Middle frontal gyrus (tissue), 1 donor: ENCODE results near the gene ZNF710.

ENCODE experiments used
- DNase-seq: peaks from one replicate; pipeline ENCODE4 v3.0.0-alpha.2; 2015; ENCODE audit warnings: low spot score; ENCODE audit errors: extremely low spot score

The ZNF710 gene

DNA sequence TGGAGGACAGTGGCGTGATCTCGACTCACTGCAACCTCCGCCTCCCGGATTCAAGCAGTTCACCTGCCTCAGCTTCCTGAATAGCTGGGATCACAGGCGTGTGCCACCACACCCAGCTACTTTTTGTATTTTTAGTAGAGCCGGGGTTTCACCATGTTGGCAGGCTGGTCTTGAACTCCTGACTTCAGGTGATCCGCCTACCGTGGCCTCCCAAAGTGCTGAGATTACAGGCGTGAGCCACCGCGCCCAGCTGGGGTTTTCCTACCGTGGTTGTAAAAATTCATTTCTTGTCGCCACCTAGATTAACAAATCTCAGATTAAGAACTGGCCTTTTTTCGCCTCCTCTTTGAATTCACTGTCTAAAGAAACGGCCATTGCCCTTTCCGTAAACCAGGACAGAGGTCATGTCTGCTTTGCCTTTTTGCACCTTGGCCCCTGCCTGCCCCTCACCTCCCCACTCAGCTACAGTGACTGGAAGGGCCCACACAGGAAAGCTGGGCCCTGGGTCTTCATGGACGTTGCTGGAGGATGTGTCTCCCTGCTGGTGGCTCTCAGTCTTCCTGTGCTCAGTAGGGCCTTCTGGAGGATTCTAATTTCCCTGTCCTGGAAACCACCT, 17.2 kb downstream of the ZNF710 start:
- no peak for DNase-seq

DNA sequence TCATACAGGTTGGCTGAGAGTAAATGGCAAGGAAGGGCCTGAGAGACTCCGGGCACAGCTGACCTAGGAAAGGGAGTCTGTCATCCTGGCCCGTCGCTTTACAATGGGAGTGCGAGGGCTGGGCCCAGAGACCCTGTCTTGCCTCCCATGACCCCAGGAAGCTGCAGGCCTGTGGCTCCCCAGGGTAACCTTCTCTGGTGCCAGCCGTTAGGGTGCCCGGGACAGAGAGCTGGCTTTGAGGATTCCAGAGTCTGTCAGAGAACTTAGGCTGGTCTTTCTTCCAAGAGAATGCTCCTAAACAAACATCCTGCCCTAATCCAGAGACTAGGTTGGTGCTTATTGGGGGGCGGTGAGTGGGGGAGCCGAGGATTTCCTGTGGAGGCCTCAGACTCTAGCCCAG, 18.5 kb downstream of the ZNF710 start:
- DNase-seq, result no peak

DNA sequence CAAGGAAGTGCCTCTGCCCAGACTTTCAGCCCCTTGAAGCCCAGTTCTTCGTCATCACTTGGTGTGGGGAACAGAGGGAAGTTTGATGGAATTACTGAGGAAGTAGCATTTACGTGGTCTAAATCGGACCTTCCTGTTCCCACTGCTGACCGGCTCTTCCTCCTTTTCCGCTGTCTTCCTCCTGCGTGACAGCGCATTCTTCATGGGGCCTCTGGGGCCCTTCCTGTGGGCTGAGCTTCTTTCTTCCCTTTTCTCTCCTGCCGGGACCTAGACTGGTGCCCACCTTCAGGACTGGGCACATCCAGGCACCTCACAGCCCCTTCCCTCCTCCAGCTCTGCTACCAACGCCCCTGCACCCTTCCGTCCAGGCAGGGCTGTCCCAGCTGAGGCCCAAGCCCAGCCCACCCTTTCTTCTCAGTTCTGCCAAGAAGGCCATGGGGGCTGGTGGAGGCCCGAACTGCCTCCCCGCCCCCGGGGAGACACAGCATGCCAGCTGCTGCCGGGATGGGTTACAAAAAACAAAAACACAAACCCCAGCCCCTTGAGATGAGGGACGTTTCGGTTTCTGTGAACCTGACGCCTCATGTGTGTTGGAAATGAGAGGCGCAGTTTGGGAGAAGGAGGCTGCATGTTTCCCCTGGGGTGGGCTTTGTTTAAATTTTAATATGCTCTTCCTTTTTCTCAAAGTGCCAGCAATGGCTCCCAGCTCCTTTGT, 19.1 kb downstream of the ZNF710 start:
- no peak for DNase-seq

DNA sequence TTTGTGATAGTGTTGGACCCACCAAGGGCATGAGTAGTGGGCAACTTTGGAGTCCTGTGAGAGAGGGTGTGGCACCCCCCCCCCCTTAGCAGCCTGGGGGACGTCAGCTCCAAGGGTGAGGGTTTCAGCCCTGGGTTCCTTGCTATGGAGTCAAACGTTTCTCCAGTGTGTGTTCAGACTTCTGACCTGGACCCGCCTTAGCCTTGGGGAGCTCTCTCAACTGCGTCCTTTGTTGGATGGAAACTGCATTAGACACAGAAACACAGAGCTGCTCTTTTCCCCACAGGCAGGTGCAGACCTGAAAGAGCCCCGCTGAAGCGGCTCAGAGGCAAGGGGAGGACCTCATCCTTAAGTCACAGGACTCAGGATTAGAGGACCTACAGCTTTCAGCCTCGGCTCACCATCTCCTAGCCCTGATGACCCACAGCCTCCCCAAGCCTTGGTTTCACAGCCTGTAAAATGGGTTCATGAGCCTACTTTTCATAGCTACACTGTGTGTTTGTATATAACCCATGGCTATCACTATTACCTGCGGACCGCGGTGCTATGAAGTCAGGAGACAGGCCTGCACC, 19.9 kb downstream of the ZNF710 start:
- no peak for DNase-seq

DNA sequence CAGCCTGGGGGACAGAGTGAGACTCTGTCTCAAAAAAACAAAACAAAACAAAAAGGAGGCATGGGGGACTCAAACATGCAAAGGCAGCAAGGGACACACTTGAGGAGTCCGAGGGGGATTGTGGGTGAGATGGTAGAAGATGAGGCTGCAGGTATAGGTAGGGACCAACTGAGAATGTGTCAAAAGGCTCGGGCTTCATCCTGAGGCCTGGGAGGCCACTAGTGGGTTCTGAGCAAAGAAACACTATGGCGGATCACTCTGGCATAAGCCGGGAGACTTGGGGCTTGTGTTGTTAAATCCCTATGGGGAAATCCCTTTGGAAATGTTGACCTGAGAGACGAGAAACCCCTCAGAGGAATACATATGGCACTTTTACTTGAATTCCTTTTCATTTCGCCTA, 21.2 kb downstream of the ZNF710 start:
- no peak for DNase-seq

DNA sequence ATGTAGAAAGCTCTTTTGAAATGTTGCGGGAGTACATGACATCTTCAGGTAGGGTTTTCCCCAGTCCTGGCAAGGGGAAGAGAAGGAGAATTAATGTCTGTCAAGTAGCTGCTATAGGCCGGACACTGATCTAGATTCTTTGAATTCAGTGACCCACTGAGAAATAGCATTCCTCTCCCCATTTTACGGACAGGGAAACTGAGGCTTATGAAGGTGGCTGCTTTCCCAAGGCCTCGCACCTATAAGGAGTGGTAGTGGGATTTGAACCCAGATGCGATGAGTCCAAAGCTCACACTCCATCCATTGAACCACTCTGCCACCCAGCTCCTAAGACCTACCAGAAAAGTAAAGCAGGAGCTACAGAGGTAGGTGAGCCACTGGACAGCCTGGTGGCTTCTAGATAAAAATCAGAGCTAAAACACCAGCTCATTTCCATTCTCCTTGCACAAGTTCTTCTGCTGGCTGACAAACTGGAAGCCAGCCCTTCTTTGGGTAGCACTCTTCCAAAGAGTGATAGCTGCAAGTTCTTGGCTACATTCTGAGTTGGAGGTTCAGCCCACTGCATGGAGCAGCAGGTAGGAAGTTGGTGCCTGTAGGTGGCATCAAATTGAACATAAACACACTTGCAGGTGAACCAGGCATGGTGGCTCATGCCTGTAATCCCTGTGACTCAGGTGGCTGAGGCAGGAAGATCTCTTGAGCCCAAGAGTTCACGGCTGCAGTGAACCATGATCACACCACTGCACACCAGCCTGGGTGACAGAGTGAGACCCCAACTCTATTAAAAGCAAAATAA, 22.0 kb downstream of the ZNF710 start:
- no peak for DNase-seq

DNA sequence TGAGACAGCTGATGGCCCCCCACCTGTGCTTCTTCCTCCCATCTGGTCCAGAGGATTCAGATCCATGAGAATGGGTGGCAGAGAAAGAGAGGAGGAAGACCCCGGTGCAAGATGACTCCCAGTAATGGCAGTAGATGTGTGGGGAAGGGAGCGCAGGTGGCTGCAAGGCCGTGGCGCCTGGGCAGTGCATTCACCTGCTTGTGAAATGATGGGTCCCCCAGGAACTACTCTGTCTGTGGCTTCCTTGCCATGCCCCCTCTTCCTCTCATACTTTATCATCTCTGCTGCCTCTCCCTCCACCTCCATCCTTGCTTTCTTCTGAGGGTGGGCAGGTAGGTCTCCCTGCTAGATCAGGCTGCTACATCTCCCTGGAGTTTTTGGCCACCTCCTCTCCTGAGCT, 23.3 kb downstream of the ZNF710 start:
- DNase-seq, result no peak

DNA sequence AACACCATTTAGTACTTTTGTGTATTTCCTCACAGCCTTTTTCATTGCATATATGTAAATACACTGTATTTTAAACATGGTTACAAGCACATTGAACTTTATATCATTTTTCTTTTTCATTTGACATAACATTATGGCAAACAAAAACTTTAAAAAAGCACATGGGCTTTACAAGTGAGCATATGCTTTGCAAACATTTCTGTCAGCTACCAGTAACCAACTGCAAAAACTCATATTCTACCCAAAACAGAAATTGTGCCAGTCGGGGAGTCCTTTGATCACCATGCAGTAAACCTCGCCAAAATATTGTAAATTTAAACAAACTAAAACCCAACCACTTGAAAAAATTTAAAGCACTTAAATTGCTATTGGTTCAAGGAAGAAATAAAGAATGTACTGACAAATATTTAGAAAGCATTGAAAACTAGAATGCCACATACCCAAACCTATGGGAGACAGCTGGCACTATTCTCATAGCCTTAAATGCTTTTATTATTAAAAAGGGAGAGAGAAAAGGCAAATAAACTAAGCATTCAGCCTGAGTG, 24.4 kb downstream of the ZNF710 start:
- DNase-seq, result no peak

DNA sequence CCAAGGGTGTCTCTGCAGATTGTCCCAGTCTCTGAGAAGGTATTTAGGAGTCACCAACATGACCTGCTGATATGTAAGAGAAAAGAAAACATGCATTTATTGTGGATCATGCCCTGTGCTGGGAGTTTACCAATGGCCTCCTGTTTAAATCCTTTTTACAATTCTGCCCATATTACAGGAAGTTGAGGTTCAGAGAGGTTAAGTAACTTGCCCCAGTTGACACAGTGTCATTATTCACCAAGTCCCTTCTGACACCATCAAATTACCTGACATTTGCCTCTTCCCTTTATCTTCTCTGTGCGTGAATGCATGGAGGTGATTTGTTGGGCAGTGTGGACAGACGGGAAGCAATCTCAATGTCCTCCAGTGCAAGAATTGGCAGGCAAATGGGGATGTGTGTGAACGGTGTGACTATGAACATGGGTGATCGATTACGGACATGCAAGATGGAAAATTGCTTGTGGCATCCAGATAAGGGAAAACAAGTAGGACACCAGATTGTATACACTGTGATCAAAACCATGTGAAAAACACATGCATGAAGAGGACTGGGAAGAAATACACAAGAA, 27.3 kb downstream of the ZNF710 start:
- DNase-seq, result no peak

DNA sequence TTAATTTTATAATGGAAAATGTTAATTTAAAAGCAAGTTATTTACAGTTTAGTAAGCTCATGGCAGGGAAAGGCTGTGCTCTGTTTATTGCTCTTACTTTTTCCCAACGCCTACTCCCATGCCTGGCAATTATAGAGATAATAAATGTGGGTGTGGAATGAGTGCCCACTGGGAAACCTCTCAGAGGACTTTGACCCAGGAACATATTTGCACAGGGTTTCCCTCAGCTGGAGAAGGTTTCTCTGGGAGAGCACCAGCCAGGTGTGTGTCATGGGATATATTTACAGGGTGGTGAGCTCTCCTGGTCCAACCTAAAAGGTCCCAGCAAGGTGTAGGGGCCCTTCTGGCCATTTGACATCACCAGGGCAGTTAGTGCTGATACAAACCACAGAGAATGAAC, 27.9 kb downstream of the ZNF710 start:
- no peak for DNase-seq

DNA sequence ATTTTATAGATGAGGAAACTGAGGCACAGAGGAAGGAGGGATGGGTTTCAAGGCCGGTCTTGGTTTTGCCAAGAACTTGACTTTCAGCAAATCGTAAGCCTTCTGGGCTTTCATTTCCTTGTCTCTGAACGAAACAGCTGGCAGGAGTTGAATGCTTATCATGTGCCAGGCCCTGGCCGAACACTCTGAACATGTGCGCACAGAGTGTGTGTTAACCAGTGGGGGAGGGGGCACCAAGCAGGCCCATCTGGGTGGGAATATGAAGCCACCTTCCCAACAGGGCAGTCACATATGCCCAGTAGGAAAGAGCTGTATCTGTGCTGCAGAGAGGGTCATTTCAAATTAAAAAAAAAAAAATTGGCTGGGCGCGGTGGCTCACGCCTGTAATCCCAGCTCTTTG, 29.3 kb downstream of the ZNF710 start:
- DNase-seq, result no peak

DNA sequence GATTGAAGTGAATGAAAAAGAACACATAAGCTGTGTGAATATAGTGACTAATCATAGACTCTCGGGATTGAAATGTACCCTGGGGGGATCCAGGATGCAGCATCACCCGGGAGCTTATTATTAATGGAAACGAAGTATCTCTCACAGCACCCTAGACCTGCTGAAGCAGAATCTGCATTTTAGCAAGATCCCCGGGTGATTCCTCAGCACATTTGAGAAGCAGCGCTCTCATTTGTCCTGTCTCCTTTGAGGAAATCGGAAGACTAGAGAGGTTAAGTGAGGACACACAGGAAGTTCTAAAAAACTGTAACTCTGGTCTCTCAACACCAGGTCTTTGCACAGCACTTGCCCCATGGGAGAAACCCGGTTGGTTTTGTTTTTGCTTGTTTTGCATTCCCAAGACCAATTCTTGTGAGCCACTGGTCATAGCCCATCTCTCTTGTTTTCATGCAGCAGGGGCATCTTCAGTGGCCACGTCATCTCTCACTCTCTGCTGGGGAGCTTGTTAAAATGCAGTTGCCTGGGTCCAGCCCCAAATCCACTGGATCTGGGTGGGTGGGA, 30.2 kb downstream of the ZNF710 start:
- DNase-seq, result no peak

DNA sequence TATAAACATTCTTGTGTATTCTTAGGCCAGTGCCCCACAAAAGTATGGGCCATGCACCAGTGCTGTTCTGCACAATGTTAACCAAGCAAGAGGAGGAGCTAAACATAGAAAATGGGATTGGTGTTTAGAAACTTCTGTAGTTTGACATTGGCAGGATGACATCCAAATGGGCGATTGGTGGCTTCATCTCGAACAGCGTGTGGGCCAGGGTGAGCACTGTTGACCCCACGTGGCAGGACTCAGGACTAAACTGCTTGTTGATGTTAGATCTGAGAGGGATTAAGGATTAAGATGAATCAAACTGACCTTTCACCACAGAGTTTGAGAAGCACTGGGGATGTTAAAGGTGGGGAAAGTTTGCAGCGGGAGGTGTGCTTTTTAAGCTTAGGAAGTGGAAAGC, 31.9 kb downstream of the ZNF710 start:
- DNase-seq, result no peak

DNA sequence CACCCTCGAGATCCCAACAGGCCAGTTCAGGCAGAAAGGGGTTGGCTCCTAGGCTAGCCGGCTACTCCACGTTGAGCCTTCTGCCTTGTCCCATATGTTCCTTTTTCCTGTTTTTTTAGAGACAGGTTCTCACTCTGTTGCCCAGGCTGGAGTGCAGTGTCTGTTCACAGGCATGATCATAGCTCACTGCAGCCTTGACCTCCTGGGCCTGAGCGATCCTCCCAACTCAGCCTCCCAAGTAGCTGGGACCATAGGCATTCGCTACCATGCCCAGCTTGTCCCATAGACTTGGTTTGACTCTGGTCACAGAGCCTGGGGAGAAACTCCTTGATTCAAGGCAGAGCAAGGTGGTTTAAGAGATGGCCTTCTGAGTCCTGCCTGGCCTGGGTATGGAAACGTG, 32.3 kb downstream of the ZNF710 start:
- no peak for DNase-seq

DNA sequence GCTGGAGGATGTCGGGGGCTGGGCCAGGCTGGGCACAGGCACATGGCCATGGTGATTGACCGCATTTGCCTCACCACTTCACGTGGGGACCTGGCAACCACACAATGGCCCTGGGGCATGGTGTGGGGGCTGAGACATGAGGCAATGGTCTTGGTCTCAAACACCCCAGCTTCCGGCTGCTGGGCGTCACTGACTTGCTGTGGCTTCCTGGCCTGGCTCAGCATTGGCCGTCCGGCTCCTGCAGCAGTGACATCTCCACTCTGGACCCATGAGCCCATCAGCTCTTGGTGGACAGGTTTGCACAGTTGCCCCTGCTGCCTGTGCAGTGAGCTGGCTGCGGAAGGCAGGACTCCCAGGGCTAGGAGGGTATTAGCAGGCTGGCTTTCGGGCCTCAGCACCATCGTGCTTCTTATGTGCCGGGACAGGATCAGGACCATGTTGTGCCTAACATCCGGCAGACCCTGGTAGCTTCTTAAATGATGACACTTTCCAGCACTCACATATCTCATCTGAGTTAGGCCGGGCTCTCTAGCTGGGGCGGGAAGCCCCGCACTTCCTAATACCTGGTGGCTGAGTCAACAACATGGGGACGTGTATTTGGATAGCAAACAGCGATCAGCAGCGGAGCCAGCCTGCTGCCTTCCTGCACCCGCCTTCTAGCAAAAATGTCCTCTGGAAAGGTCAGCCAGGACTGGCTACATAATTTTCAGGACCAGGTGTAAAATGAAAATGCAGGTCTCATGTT, 34.1 kb downstream of the ZNF710 start:
- no peak for DNase-seq

DNA sequence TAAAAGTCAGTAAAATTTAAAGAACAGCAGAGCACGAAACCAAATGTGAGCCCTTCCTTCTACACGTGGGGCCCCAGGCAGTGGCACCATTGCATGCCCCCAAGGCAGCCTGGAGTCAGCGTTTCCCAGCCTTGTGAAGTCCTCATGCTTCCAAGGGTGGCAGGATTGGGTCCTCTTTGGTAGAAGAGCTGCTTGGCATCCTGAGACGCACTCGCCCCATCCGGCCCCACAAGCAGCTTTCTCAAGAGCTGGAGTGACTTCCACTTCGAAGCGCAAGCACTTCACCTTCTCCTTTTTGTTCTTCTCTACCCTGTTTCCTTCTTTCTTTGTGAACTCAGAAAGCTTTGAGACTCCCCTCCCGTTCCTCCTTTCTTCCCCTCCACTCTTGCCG, 34.7 kb downstream of the ZNF710 start:
- no peak for DNase-seq

DNA sequence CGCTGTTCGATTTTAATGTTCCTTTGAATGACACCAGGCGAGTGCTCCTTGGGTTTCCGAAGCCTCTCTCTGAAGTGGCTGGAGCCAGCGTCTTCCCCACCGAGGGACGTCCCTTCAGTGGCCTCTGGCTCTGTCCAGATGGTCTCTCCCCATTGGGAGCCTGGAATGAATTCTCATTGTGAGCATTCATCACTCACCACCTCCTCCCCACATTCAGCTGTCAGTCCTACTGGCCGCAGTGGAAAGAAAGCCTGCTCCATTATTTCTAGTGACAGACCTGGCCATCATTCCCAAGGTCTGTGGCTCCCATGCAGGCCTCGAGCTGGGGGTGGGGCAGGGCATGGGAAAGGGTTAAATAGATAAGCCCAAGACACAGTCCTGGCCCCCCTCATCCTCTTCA, 35.2 kb downstream of the ZNF710 start:
- no peak for DNase-seq

DNA sequence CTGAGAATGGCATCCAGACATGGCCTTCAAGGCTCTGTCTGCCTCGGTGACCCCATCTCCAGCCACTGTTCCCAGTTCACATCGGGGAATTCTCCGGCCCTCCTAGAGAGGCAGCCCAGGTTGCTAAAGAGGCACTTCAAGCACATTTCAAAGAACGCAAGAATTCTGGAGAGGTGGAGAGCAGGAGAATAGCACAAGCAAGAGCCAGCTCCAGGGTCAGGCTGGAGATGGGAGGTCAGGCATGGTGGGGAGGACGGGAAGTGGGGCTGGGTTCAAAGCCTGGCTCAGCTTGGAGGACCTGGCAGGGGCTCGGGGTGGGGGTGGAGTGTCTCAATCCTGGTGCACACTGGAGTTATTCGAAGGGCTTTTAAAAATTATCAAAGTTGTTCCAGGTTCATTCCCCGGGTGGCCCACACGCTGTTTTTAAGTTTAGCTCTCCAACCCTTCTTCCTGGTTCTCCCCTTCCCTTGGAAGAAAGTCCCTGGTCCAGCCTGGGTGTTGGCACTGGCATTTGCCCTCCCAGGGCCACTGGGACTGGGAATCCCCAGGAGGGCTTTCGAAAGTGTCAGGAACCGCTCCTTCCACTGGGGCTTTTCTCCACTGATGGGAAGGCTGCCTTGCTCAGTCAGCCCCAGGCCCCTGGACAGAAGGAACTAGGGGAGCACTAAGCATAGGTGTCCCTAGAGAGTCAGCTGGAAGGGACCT, 35.8 kb downstream of the ZNF710 start:
- DNase-seq, result no peak

DNA sequence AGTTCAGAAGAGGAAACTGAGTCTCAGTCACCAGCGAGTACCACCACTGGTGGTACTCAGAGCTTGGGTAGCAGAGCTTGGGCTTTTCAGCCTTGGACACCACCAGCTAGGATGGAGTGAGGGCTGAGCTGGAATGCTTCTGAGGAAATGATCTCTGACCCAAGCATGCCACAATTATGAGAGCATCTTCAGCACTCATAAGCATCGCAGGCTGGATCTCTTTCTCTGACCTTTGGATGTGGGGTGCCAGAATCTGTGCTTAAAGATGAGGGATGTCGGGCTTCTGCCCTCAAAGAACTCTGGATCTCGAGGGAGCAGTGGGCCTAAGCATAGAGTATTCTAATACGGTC, 36.4 kb downstream of the ZNF710 start:
- no peak for DNase-seq

DNA sequence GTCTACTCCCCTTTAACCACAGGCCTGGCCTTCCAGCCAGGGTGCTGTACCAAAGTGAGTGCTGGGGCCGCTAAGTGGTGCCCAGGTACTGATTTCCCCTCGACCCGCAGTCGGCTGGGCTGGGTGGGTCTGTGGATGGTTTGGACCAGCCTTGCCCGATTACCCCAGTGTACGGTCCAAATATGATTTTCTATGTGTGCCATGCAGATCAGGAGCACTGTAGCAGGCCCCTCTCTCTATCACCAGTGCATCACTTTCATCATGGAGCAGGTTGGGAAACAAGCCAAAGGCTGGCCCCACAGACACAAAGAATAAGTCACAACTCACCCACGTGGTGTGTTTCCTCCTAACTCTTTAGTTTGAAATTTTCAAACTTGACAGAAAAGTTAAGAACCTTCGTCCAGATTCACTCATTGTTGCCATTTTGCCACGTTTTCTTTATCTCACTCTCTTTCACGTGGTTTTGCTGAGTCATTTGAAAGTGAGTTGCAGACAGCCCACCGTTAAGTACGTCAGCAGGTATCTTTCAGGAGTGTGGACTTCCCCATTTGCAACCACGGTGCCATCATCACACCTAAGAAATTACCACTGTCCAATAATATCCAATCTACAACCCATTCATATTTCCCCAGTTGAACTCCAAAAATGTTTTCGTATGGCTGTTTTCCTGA, 37.0 kb downstream of the ZNF710 start:
- no peak for DNase-seq
